Loucy (cell line): ENCODE results near the gene ZNF280B.

Source experiments
- H2AFZ ChIP-seq: fragments of 200-600 bp; sonication (generic); 2 replicates; pipeline ENCODE4 v1.6.0; 2016; ENCODE audit warnings: antibody characterized with exemption, mild to moderate bottlenecking, low read length, moderate library complexity
- H3F3A ChIP-seq: fragments of 200-600 bp; 2 replicates; pipeline ENCODE4 v1.6.0; 2016; ENCODE audit warnings: antibody characterized with exemption, low read depth, mild to moderate bottlenecking
- H3K27me3 ChIP-seq: fragments of 200-600 bp; sonication (generic); 2 replicates; pipeline ENCODE4 v1.6.1; 2014; ENCODE audit warnings: low read length, mild to moderate bottlenecking; ENCODE audit not compliant: insufficient read depth, poor library complexity, severe bottlenecking
- H3K36me3 ChIP-seq: fragments of 200-600 bp; sonication (generic); 2 replicates; pipeline ENCODE4 v1.6.1; 2016; ENCODE audit warnings: low read length; ENCODE audit not compliant: insufficient read depth
- H3K4me1 ChIP-seq: fragments of 200-600 bp; sonication (generic); 2 replicates; pipeline ENCODE4 v1.5.1; 2014; ENCODE audit warnings: low read length, mild to moderate bottlenecking; ENCODE audit not compliant: insufficient read depth, poor library complexity, severe bottlenecking
- H3K4me2 ChIP-seq: fragments of 200-600 bp; sonication (generic); 2 replicates; pipeline ENCODE4 v1.6.0; 2014; ENCODE audit warnings: antibody characterized with exemption, low read length, low read depth, mild to moderate bottlenecking; ENCODE audit not compliant: poor library complexity, severe bottlenecking
- H3K4me3 ChIP-seq: fragments of 200-600 bp; sonication (generic); 2 replicates; pipeline ENCODE4 v1.5.1; 2014; ENCODE audit warnings: low read length, mild to moderate bottlenecking, mixed read lengths; ENCODE audit not compliant: poor library complexity, severe bottlenecking
- H3K79me2 ChIP-seq: fragments of 200-600 bp; sonication (generic); 2 replicates; pipeline ENCODE4 v1.6.1; 2014; ENCODE audit warnings: low read length; ENCODE audit not compliant: insufficient read depth
- H3K9ac ChIP-seq: fragments of 200-600 bp; sonication (generic); 2 replicates; pipeline ENCODE4 v1.6.0; 2014; ENCODE audit warnings: mild to moderate bottlenecking, low read depth, low read length, moderate library complexity; ENCODE audit not compliant: poor library complexity, severe bottlenecking
- H3K9me2 ChIP-seq: fragments of 200-600 bp; sonication (generic); replicated peaks from 2 replicates; pipeline ENCODE4 v1.6.1; 2016; ENCODE audit warnings: low read depth, low read length, mixed read lengths
- H3K9me3 ChIP-seq: fragments of 200-600 bp; sonication (generic); 2 replicates; pipeline ENCODE4 v1.6.1; 2014; ENCODE audit warnings: mild to moderate bottlenecking, antibody characterized with exemption, low read length, low read depth; ENCODE audit not compliant: insufficient read depth
- H4K20me1 ChIP-seq: fragments of 200-600 bp; sonication (generic); 2 replicates; pipeline ENCODE4 v1.6.0; 2014; ENCODE audit warnings: antibody characterized with exemption, low read length, mild to moderate bottlenecking; ENCODE audit not compliant: insufficient read depth, poor library complexity, severe bottlenecking
- CTCF ChIP-seq: fragments of 200-600 bp; sonication (generic); conservative IDR thresholded peaks from 2 replicates; pipeline ENCODE4 v1.5.1; 2014; ENCODE audit warnings: mild to moderate bottlenecking, antibody characterized with exemption, low read length
- EZH2phosphoT487 ChIP-seq: fragments of 200-600 bp; IDR thresholded peaks from 2 replicates; pipeline ENCODE4 v1.6.1; 2018; ENCODE audit warnings: antibody characterized with exemption, mild to moderate bottlenecking, moderate library complexity, borderline replicate concordance

The ZNF280B gene

DNA sequence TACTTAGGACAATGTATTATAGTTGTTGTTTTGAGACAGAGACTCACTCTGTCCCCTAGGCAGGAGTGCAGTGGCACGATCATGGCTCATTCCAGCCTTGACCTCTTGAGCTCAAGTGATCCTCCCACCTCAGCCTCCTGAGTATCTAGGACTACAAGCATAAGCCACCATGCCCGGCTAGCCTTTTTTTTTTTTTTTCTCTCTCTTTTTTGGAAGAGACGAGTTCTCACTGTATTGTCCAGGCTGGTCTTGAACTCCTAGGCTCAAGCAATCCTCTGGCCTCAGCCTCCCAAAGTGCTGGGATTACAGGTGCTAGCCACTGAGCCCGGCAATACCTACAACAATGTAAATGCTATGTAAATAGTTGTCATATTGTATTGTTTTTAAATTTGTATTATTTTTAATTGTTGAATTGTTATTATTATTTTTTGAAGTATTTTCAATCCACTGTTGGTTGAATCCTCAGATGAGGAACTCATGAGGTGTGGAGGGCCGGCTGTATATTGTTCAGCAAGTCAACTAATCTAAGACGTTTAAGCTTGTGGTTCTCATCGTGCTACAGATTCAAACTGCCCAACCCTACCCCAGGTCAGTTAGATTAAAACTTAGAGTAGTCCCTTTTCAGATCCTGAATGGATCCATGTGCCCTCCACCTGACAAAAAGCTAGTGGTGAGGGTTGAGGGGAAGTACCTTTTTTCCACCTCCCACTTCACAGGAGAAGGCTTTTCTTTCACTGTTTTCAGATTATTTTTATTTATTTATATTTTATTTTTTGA is 23.4 kb upstream of the ZNF280B start:
- no peak overlapping the region for H3K4me3 ChIP-seq
- no peaks in the 10 kb centered on the region for H4K20me1 ChIP-seq
- H3K9me2 ChIP-seq = no peaks in the 10 kb centered on the region
- H3K27me3 ChIP-seq = no peaks in the 10 kb centered on the region
- H3K79me2 ChIP-seq = no peaks in the 10 kb centered on the region
- no peak overlapping the region for H3K4me2 ChIP-seq
- TF ChIP-seq CTCF = no peak
- no peak for TF ChIP-seq EZH2phosphoT487
- H3K9me3 ChIP-seq = no peaks in the 10 kb centered on the region
- H3K4me1 ChIP-seq = no peaks in the 10 kb centered on the region
- no peaks in the 10 kb centered on the region for H3F3A ChIP-seq
- H3K36me3 ChIP-seq = no peaks in the 10 kb centered on the region
- no peak overlapping the region for H2AFZ ChIP-seq
- no peak overlapping the region for H3K9ac ChIP-seq

DNA sequence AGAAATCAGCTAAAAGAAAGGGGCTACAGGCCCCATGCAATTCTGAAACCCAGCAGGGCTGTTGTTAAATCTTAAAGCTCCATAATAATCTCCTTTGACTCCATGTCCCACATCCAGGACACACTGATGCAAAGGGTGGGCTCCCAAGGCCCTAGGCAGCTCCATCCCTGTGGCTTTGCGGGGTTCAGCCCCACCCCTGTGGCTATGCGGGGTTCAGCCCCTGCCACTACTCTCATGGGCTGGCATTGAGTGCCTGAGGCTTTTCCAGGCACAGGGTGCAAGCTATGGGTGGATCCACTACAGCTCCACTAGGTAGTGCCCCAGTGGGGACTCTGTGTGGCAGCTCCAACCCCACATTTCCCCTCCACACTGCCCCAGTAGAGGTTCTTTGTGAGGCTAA is 20.2 kb upstream of the ZNF280B start:
- TF ChIP-seq EZH2phosphoT487 (no peak), CTCF (no peak)
- Histone ChIP-seq H3K4me2 (no peak overlapping the region), H3K36me3 (no peaks in the 10 kb centered on the region), H3K79me2 (no peaks in the 10 kb centered on the region), H3K9me2 (no peaks in the 10 kb centered on the region), H3K4me1 (no peaks in the 10 kb centered on the region), H3F3A (no peaks in the 10 kb centered on the region), H3K4me3 (no peak overlapping the region), H3K9me3 (no peaks in the 10 kb centered on the region), H2AFZ (no peak overlapping the region), H3K27me3 (no peaks in the 10 kb centered on the region), H3K9ac (no peak overlapping the region), H4K20me1 (no peaks in the 10 kb centered on the region)

- TF ChIP-seq CTCF = no peak
- TF ChIP-seq EZH2phosphoT487 = no peak
- no peaks in the 10 kb centered on the region for H3K36me3 ChIP-seq
- no peaks in the 10 kb centered on the region for H3F3A ChIP-seq
- H2AFZ ChIP-seq = no peak overlapping the region
- H3K9me3 ChIP-seq = no peaks in the 10 kb centered on the region
- no peak overlapping the region for H3K9ac ChIP-seq
- no peak overlapping the region for H3K4me3 ChIP-seq
- H3K27me3 ChIP-seq = no peaks in the 10 kb centered on the region
- no peaks in the 10 kb centered on the region for H3K9me2 ChIP-seq
- H3K4me1 ChIP-seq = no peaks in the 10 kb centered on the region
- H3K4me2 ChIP-seq = no peak overlapping the region
- H3K79me2 ChIP-seq = no peaks in the 10 kb centered on the region
- H4K20me1 ChIP-seq = no peaks in the 10 kb centered on the region
Observed at GRCh38 chr22:22527312-22527711, 18.8 kb upstream of the ZNF280B start.
